Kidney epithelial cell (primary cell): ENCODE data around the gene PRRX2. TPM values are rescaled to one million over a fixed set of nuclear protein-coding genes. Genes with fewer than 3 reads are reported as not detected.
A peak's percentile ranks its signal among the peaks of the same experiment; 100 is the strongest.

Experiments
- DNase-seq: peaks from one replicate; pipeline ENCODE4 v3.0.0-alpha.2; 2010; ENCODE audit warnings: low read depth
- H3K27me3 ChIP-seq: 2 replicates; pipeline ENCODE4 v1.6.0; 2011; ENCODE audit warnings: low read length; ENCODE audit not compliant: control insufficient read depth, insufficient read depth
- H3K36me3 ChIP-seq: 2 replicates; pipeline ENCODE4 v1.5.1; 2011; ENCODE audit warnings: low read length; ENCODE audit not compliant: control insufficient read depth, insufficient read depth
- H3K4me3 ChIP-seq: 2 replicates; pipeline ENCODE4 v1.5.1; 2011; ENCODE audit warnings: low read depth, mild to moderate bottlenecking, control low read depth, low read length
- CTCF ChIP-seq: IDR thresholded peaks from 2 replicates; pipeline ENCODE4 v1.5.1; 2011; ENCODE audit warnings: mild to moderate bottlenecking, moderate library complexity, low read length, control low read depth, inconsistent platforms; ENCODE audit not compliant: insufficient read depth, poor library complexity, severe bottlenecking
- total RNA-seq: library from RNA; depleted of rRNA; stranded (reverse); fragments of >200 nt; gene quantifications from 2 replicates; pipeline ENCODE4 v1.2.3, GENCODE V29; 2015

PRRX2 gene
- total RNA-seq, 1 donor from 2014 or later, result not detected

DNA sequence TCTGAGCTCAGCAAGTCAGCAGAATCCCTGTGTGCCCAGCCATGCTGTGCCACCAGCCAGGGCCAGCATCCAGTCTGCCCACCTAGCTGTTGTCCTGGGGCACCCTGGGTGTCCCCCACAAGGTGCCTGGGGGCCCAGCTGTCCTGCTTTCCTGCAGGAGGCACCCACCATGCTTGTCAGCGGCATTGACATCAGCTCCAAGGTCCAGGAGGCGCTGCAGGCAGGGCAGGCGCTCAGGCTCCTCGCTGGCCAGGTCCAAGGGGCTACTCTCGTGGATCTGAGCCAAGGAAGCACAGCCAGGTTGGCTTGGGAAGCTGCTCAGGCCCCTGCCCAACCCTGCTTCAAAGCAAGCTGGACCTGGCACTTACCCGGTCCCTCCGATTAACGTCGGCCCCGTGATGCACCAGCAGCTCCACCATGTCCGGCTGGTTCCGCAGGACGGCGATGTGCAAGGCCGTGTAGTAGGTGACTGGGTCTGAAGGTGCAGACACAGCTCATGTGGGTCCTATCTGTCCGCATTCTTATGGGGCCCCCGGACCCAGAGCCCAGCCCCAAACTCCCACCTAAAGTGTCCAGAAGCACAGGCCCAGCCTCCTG is 26.3 kb upstream of the PRRX2 start:
- DNase-seq, result no peak
- no peak for TF ChIP-seq CTCF
- Histone ChIP-seq H3K27me3 (no peaks in the 10 kb centered on the region), H3K36me3 (no peaks in the 10 kb centered on the region), H3K4me3 (no peak overlapping the region)

DNA sequence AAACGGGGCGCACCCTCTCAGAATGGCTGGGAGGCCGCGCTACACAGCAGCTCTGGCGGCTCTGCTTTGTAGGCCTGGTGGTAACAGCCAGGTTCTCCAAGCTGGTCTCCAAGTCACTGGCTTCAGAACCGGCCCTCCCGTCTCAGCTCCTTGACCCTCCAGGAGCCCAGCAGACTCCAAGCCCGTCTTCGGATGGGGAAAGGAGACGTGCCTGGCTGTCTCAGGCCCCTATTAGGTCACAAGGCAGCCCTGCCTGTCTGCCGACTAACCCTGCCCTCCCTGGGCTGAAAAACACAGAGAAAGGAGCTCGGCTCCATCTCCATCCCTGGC is 25.7 kb upstream of the PRRX2 start:
- Histone ChIP-seq H3K27me3 (no peaks in the 10 kb centered on the region), H3K4me3 (no peak overlapping the region), H3K36me3 (no peaks in the 10 kb centered on the region)
- DNase-seq, result no peak
- TF ChIP-seq CTCF, result no peak

- DNase-seq, result no peak
- Histone ChIP-seq H3K4me3 (peak overlapping the region; percentile 97), H3K36me3 (no peaks in the 10 kb centered on the region), H3K27me3 (no peaks in the 10 kb centered on the region)
- TF ChIP-seq CTCF, result no peak
These were observed 25.2 kb upstream of the PRRX2 start for GRCh38 chr9:129640086-129640870.

- no peak for DNase-seq
- no peak for TF ChIP-seq CTCF
- no peaks in the 10 kb centered on the region for H3K27me3 ChIP-seq
- no peaks in the 10 kb centered on the region for H3K36me3 ChIP-seq
- peak overlapping the region; percentile 97 for H3K4me3 ChIP-seq
These were observed 24.3 kb upstream of the PRRX2 start for GRCh38 chr9:129640871-129641749.

DNA sequence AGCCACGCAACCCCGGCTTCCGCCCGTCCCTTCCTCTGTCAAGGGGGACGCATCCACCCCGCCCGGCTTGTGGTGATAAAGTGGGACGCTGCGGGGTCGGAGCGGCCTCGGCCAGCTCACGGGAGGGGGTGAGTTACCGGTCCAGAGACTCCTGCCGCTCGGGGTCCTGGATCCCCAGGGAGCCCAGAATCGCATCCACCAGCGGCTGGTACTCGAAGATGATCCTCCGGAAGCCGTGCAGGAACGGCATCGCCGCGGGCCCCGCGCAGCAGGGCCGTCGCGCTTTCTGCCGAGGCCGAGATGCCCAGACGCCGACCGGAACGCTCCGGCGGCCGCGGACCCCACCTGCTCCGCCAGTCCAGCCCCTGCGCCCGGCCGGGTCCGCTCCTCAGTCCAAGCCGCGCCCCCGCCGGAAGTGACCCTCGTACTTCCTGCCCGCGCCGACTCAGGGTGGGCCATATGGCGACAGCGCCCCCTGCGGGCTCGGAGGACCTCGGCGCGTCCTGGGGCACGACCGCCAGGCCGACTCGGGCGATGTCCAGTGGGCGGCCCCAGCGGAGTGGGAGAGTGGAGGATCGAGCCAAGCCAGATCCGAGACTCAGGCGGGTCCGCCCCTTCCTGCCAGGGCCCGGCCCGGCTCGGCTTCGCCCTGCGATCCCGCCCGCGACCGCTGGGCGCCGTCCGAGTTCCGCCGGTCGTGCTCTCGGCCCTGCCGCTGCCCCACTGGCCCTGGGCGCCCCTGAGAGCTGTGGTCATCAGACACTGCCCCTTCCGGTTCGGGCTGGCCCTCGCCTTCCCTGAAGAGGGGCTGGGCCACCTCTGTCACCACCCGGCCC is 23.5 kb upstream of the PRRX2 start, which contains the start of gene ASB6:
Gene ASB6 (minus strand): TSS at position 402 of the 836 bp plus-strand sequence. CDS start 152 bp downstream, at position 250.
- Histone ChIP-seq H3K27me3 (no peaks in the 10 kb centered on the region), H3K4me3 (peak within 1 kb of the TSS; percentile 97), H3K36me3 (no peaks in the 10 kb centered on the region)
- peak; percentile 71 for TF ChIP-seq CTCF
- peak; percentile 49 for DNase-seq
